B cell (primary cell): ENCODE measurements around the gene SKIDA1. TPM values are rescaled to one million over a fixed set of nuclear protein-coding genes. Genes with fewer than 3 reads are reported as not detected.

Experiments used
- ATAC-seq: fragments of 200-7000 bp; cut with Tn5 transposase; one replicate; pipeline ENCODE4 v1.10.0; 2021; ENCODE audit warnings: low read depth, mild to moderate bottlenecking, moderate number of reproducible peaks, moderate library complexity
- CTCF ChIA-PET: fragments of 350-600 bp; sonication (Branson Sonifier 250); formaldehyde crosslinking; loops from one replicate; lab custom pipeline; 2021; ENCODE audit warnings: antibody characterized with exemption, inconsistent platforms; lab: Charles Lee
- POLR2A ChIA-PET: fragments of 350-600 bp; sonication (Branson Sonifier 250); formaldehyde crosslinking; loops from one replicate; lab custom pipeline; 2021; ENCODE audit warnings: antibody characterized with exemption; lab: Charles Lee
- DNase-seq: peaks from one replicate; pipeline ENCODE4 v3.0.0; 2013
- H2AFZ ChIP-seq: 2 replicates; pipeline ENCODE4 v1.6.1; 2012; ENCODE audit warnings: mild to moderate bottlenecking, low read depth, low read length; ENCODE audit not compliant: insufficient read depth, poor library complexity, severe bottlenecking
- H3K27ac ChIP-seq, 2 donors: 1 replicate in 1 of 2; 2 replicates in 1 of 2; pipeline ENCODE4 v1.5.1; 2012 to 2013; ENCODE audit warnings: low read length in 2 of 2, mild to moderate bottlenecking in 2 of 2, moderate library complexity in 1 of 2
- H3K27me3 ChIP-seq, 4 experiments: fragments of 200-600 bp in 1 of 4; sonication (generic) in 1 of 4; replicated peaks in 1 of 4; 1 replicate in 2 of 4; 2 replicates in 2 of 4; pipeline versions ENCODE4 v1.6.1 to v1.7.0; 2013 to 2016; ENCODE audit warnings: low read length in 3 of 4, mild to moderate bottlenecking in 2 of 4, mixed read lengths in 1 of 4, moderate library complexity in 1 of 4; ENCODE audit not compliant: insufficient read depth in 4 of 4, control insufficient read depth in 3 of 4; ENCODE audit errors: control extremely low read depth in 1 of 4
- H3K36me3 ChIP-seq, 2 experiments: replicated peaks in 1 of 2; 1 replicate in 1 of 2; 2 replicates in 1 of 2; pipeline versions ENCODE4 v1.6.1 to v1.7.1; 2013; ENCODE audit warnings: low read length in 1 of 2; ENCODE audit not compliant: insufficient read depth in 2 of 2, control insufficient read depth in 1 of 2; ENCODE audit errors: control extremely low read depth in 1 of 2, extremely low read depth in 1 of 2
- H3K4me1 ChIP-seq, 2 donors: fragments of 200-600 bp in 1 of 2; sonication (generic) in 1 of 2; 1 replicate in 1 of 2; 2 replicates in 1 of 2; pipeline versions ENCODE4 v1.5.1 to v1.6.1; 2013 to 2017; ENCODE audit warnings: low read length in 2 of 2; ENCODE audit not compliant: control insufficient read depth in 2 of 2, insufficient read depth in 2 of 2
- H3K4me2 ChIP-seq: replicated peaks from 2 replicates; pipeline ENCODE3; 2012; ENCODE audit warnings: mild to moderate bottlenecking, low read depth, low read length; ENCODE audit not compliant: poor library complexity, severe bottlenecking
- H3K4me3 ChIP-seq, 5 experiments: fragments of 200-600 bp in 1 of 5; sonication (generic) in 1 of 5; 1 replicate in 3 of 5; 2 replicates in 2 of 5; pipeline versions ENCODE4 v1.5.1 to v1.7.0; 2011 to 2016; ENCODE audit warnings: low read length in 4 of 5, mild to moderate bottlenecking in 4 of 5, low read depth in 2 of 5, control low read depth in 1 of 5, moderate library complexity in 1 of 5; ENCODE audit not compliant: insufficient read depth in 1 of 5; ENCODE audit errors: control extremely low read depth in 1 of 5, extremely low read depth in 1 of 5
- H3K79me2 ChIP-seq: fragments of 200-600 bp; sonication (generic); one replicate; pipeline ENCODE4 v1.6.0; 2016; ENCODE audit warnings: low read length; ENCODE audit not compliant: control insufficient read depth, insufficient read depth
- H3K9ac ChIP-seq: fragments of 200-600 bp; sonication (generic); 2 replicates; pipeline ENCODE4 v1.6.1; 2017; ENCODE audit warnings: mild to moderate bottlenecking, low read length, moderate library complexity
- H3K9me3 ChIP-seq, 3 donors: one replicate each; pipeline versions ENCODE4 v1.6.1 to v1.7.1; 2013; ENCODE audit warnings: low read length in 2 of 3; ENCODE audit not compliant: control insufficient read depth in 2 of 3, insufficient read depth in 1 of 3; ENCODE audit errors: control extremely low read depth in 1 of 3
- H4K20me1 ChIP-seq: 2 replicates; pipeline ENCODE4 v1.6.0; 2012; ENCODE audit warnings: mild to moderate bottlenecking, low read length; ENCODE audit not compliant: insufficient read depth, control insufficient read depth, poor library complexity, severe bottlenecking
- H3K27ac Mint-ChIP-seq: one replicate; pipeline ENCODE4 v1.8.0; 2021; ENCODE audit warnings: mixed read lengths
- H3K27me3 Mint-ChIP-seq: one replicate; pipeline ENCODE4 v1.8.0; 2021; ENCODE audit warnings: mixed read lengths
- H3K4me1 Mint-ChIP-seq: one replicate; pipeline ENCODE4 v1.8.0; 2021; ENCODE audit warnings: mixed read lengths
- H3K4me3 Mint-ChIP-seq: one replicate; pipeline ENCODE4 v1.8.0; 2021; ENCODE audit warnings: mixed read lengths
- H3K9me3 Mint-ChIP-seq: one replicate; pipeline ENCODE4 v1.8.0; 2022; ENCODE audit warnings: mixed read lengths; ENCODE audit not compliant: insufficient read depth
- CTCF ChIP-seq: fragments of 200-600 bp; IDR thresholded peaks from one replicate; pipeline ENCODE4 v1.8.0; 2022; ENCODE audit warnings: antibody characterized with exemption, mild to moderate bottlenecking
- EZH2 ChIP-seq: IDR thresholded peaks from 2 replicates; pipeline ENCODE4 v1.6.1; 2012; ENCODE audit warnings: borderline replicate concordance, low read depth, mild to moderate bottlenecking, moderate library complexity, low read length; ENCODE audit not compliant: insufficient read depth, poor library complexity, severe bottlenecking
- WGBS: methylation state at CpG from one replicate; pipeline ENCODE4 v1.1.5; 2013; ENCODE audit warnings: missing lambda C conversion rate; ENCODE audit not compliant: insufficient coverage; 5-methylcytosine and 5-hydroxymethylcytosine counted together
- intact Hi-C: fragments of 100-400 bp; cut with micrococcal nuclease; formaldehyde crosslinking; loops from one replicate; pipeline ENCODE4 v1.10.0; 2022
- polyA plus RNA-seq: library from polyadenylated mRNA; depleted of rRNA; stranded (reverse); fragments of >200 nt; gene quantifications from 2 replicates; pipeline ENCODE4 v1.2.3, GENCODE V29; 2012
- total RNA-seq, 2 donors: library from RNA; stranded (reverse); fragments of 120-200 nt in 1 of 2; gene quantifications; 1 replicate in 1 of 2; 2 replicates in 1 of 2; pipeline versions ENCODE4 v1.2.3 to v1.2.4, GENCODE V29; 2013 to 2022

SKIDA1 gene
- total and polyA plus RNA-seq, 2 donors (not counting 1 experiment from before 2014, with no cell fraction given): 0.06 to 0.10 TPM

- ATAC-seq: no peak
- no peaks in the 10 kb centered on the region for H3K36me3 ChIP-seq
- H3K9me3 ChIP-seq: peaks cover 0 to 7% (median 0%) of the 10 kb centered on the region in 3 donors
- Mint-ChIP-seq H3K27me3 (peaks cover 82% of the 10 kb centered on the region), H3K4me3 (peak overlapping the region; percentile 78), H3K27ac (no peak overlapping the region), H3K4me1 (peaks cover 36% of the 10 kb centered on the region), H3K9me3 (no peaks in the 10 kb centered on the region)
- peaks cover 12% of the 10 kb centered on the region for H4K20me1 ChIP-seq
- peaks cover 39 to 42% of the 10 kb centered on the region in 2 donors for H3K4me1 ChIP-seq
- CTCF ChIA-PET: interaction anchor here (0.7 to 1.4 kb wide), 3 partner anchors 19 to 142 kb away, joined by 3 to 9 read pairs (median 7); no protein-coding TSS in a partner anchor
- no peak overlapping the region for H3K4me3 ChIP-seq
- TF ChIP-seq CTCF: no peak
- TF ChIP-seq EZH2: peak; percentile 68
- peak overlapping the region; percentile 75 for H2AFZ ChIP-seq
- POLR2A ChIA-PET: interaction anchor here (0.6 to 1.8 kb wide), 3 partner anchors 11 to 812 kb away, joined by 3 to 7 read pairs (median 4); no protein-coding TSS in a partner anchor
- H3K4me2 ChIP-seq: peak overlapping the region; percentile 89
- DNase-seq: no peak
- no peaks in the 10 kb centered on the region for H3K79me2 ChIP-seq
- no peak overlapping the region for H3K9ac ChIP-seq
- intact Hi-C loops: loop anchor here (2.0 kb wide), 2 partner anchors 17 to 19 kb away; no protein-coding TSS in a partner anchor
- peaks cover 0 to 84% (median 77%) of the 10 kb centered on the region in 4 experiments for H3K27me3 ChIP-seq
- 62% methylated on average over 10 of the region's 15 CpGs for WGBS
- no peak overlapping the region for H3K27ac ChIP-seq
Measured at GRCh38 chr10:21515361-21516241, 9.9 kb downstream of the SKIDA1 start.
